ENCODE measurements around the gene DDIT3. TPM values are rescaled to one million over a fixed set of nuclear protein-coding genes. Genes with fewer than 3 reads are reported as not detected.

The DDIT3 gene
- total and polyA plus RNA-seq, 2 of the 8 experiments (the other 6 are each of a cell fraction or from before 2014, with no cell fraction given): 4.9 to 5.7 TPM

GRCh38 chr12:57552306-57552651, 32.0 kb upstream of the DDIT3 start (continued):
- no peak for TF ChIP-seq CEBPB (IDR thresholded peaks at IDR 0.05; ENCODE audit: low read depth, low read length)
- TF ChIP-seq KDM5A (IDR thresholded peaks at IDR 0.05; ENCODE audit: low read length): no peak
- no peak for TF ChIP-seq FOSL1 (IDR thresholded peaks at IDR 0.05; ENCODE audit: insufficient read depth, low read depth, low read length)
- TF ChIP-seq CHD2 (IDR thresholded peaks at IDR 0.05; ENCODE audit: low read length): no peak
- no peak for TF ChIP-seq KDM1A (IDR thresholded peaks at IDR 0.05; ENCODE audit: borderline replicate concordance, low read length)
- no peak for TF ChIP-seq SIRT6 (IDR thresholded peaks at IDR 0.05; ENCODE audit: low read length)
- no peak for TF ChIP-seq RAD21 (IDR thresholded peaks at IDR 0.05 in 1 of 2, conservative IDR thresholded peaks at IDR 0.05 in 1 of 2; ENCODE audit: low read depth in 2 of 2, low read length in 2 of 2)
- TF ChIP-seq SAP30 (IDR thresholded peaks at IDR 0.05; ENCODE audit: insufficient read depth, insufficient replicate concordance, low read length): no peak

Measured in H1 (cell line).